Cortex of kidney (tissue), 1 donor: ENCODE data around the gene PLAAT2.
"Not testable (repeated sequence)": the region's sequence is repeated elsewhere in the genome, so short reads cannot be mapped to it uniquely, and the experiment has no call there.

ENCODE experiments used
- DNase-seq: peaks from one replicate; lab custom pipeline; 2025; lab: John Stamatoyannopoulos, UW

PLAAT2 gene

DNA sequence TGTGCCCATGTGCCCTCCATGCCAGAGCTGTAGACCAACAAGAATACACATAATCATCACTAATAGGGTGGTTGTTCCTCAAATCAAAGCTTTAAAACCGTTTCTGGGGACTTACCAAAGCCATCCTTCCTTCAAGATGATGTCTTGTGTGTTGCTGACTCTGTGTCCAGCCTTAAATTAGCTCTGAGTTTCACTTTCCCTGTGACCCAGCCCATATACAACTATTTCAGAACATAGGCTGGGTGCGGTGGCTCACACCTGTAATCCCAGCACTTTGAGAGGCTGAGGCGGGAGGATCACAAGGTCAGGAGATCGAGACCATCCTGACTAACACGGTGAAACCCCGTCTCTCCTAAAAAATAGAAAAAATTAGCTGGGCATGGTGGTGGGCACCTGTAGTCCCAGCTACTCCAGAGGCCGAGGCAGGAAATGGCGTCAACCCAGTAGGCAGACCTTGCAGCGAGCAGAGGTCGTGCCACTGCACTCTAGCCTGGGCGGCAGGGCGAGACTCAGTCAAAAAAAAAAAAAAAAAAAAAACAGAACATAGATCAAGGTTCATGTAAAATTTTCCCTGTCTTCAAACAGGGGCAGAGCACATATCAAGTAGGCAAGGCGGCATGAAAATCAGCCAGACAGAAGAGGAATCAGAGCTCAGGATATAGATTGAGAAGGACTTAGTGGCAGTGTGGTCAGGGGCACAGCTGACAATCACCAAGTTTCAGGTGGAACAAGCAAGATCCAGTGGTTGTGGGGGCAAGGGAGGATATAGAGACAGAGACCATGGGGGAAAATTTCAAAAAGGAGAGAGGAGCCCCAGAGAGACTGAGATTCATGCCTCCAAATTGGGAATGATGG lies at the start of gene PLAAT2:
Gene PLAAT2, minus strand, starts transcription at position 179 of the 855 bp plus-strand sequence. Its CDS starts 55 bp downstream, at position 124.
- DNase-seq: no peak

DNA sequence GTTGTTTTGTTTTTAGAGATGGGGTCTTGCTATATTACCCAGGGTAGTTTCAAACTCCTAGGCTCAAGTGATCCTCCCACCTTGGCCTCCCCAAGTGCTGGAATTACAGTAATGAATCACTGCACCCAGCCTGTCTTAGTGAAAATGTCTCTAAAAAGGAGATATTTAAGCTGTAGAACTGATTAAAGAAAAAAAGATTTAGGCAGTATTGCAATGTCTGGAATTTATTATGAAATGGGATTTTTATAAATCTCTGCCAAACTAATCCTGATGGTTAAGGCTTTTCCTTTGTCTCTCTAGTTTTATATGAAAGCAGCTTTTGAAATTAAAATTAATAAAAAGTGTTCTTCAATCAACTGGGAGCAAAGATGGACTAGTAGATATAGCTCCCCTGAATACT lies 49.0 kb upstream of the PLAAT2 start:
- DNase-seq: no peak

DNA sequence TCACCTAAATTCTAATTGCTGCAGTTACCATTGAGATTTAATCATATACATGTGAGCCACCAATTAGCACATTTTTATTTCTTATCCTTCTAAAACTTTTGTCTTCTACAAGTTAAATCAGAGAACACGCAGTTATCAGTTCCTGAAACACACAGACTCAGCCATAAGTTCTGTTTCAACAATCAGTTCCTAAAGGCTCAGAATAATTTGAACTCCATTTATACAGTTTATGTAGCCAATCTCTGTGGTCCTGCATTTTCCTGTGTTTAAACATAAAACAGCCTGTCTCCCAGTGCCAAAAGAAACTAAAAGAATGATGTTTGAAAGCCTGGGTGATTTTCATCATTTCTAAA lies 48.2 kb upstream of the PLAAT2 start:
- DNase-seq: no peak

DNA sequence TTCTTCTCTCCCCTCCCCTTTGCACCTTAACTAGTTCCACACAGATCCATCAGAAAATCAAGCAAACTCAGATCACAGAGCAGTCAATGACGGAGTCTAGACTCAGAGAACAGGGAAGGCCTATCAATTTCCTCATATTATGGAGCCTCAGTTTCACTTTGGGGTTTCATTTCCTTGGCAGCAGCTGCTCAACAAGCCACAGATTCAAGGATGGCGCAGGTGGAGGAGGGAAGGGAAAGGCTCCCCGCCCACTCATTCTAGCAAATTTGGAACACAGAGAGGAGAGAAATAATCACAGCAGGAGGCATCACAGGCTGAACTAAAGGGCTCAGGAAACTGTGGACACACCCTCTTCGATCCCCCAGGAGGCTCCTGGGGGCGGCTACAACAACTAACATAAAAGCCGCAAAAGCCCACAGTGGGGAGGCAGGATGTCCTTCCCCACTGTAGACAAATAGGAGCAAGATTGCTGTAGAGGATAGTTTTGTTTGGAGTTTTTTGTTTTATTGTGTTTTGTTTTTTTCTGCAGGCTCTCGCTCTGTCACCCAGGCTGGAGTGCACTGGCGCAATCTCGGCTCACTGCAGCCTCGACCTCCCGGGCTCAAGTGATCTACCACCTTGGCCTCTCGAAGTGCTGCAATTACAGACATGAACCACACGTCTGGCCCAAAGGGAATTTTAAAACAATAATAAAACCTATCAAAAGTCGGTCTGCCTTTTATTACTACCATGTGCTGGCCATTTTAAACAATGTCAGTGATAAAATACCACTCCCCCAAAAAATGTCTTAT lies 47.6 kb upstream of the PLAAT2 start:
- no peak for DNase-seq

DNA sequence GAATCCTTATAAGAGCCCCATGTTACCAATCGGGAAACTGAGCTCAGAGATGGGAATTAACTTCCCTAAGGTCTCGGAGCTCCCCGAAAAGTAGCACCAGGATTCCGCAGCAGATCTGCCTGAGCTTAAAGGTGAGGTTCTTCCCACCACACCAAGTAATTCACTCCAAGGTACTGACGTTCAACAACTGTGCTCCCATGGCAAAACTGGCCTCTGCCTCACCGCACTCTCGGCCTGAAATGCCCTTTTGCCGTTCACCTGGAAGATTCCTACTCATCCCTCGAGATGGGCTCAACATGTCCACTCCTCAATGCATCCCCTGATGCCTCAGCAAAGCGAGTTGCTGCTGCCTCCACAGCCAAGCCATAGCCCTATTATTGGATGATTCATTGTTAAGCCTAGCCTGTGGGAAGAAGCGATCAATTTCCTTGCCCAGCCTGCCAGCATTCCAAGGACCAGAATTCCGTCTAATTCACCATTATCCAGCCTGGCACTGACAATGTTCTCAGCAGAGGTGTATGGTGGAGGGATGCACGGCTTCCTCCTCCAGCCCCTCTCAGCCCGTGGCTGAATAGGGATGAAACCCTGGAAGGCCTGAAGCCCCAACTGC lies 46.9 kb upstream of the PLAAT2 start:
- DNase-seq: no peak

DNA sequence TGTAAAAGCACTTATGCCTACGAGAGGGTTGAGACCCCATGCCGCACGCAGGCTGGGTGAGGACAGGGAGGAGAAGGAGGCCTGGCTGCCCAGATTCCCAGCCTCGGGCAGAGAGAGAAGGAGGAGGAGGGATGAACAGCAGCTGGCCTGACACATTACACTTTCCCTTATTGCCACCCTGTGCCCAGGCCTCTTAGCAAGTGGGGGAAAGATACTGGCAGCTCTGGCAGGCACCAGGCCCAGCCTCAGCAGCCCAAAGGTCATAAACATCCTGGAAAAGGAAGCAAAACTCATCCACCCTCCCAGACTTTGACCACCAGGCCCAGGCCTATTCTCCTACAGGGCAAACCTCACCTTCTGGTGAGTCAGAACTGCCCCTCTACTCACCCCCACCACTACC lies 46.4 kb upstream of the PLAAT2 start:
- DNase-seq: no peak

DNA sequence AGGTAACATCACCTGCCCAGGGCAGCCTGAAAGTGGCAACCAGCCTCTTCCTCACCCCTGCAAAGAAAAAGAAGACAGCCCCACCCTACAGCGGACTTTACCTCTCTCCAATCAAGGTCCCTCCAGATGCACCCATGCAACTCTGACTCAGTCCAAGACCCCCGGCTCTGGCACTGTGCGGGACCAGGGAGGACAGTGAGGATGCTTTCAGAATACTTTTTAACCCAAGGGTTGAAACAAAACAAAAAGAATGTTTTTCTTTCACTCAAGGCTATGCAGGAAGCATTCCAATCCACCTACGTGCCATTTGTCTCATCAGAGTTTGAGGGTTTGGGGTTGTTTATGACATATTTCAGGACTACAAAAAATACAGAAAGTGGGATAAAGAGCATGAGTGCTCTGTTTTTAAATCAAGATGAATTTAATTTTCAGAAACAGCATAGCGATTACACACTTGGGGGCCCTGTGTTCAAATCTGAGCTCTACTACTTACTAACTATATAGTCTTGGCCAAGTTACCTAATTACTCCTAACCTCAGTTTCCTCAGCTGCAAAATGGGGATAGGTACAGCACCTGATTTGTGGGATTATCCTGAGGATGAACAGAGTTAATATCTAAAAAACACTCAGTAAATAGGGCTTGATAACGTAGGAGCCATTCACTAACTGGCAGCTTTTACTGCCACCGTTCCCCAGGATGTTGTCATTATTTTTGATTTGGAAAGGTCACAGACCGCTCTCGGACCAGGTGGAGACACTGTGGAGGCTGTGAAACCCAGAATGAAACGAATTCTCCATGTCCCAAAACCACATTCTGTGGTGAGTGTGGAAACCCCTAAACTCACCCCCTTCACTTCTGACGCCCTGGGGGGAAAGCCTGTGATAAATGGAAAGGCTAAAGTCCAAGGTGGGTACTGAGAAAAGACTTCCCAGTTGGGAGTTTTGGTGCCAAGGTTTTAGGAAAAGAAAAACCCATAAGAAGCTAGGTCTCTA lies 45.5 kb upstream of the PLAAT2 start:
- DNase-seq: no peak

DNA sequence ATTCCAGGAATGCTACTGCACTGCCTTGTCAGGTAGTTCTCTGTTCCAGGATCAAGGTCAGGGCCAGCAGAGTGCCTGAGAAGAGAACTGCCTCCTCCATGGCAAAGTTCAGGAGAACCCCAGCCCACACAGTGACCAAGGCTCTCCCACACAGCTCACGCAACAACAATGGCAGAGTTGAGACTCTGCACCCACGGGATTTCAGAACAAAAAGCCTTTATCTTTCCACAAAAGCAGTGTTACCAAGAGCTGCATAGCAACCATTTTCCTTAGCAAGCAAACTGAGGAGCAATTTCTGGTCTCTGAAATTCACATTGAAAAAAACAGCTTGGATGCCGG lies 40.0 kb upstream of the PLAAT2 start:
- no peak for DNase-seq

DNA sequence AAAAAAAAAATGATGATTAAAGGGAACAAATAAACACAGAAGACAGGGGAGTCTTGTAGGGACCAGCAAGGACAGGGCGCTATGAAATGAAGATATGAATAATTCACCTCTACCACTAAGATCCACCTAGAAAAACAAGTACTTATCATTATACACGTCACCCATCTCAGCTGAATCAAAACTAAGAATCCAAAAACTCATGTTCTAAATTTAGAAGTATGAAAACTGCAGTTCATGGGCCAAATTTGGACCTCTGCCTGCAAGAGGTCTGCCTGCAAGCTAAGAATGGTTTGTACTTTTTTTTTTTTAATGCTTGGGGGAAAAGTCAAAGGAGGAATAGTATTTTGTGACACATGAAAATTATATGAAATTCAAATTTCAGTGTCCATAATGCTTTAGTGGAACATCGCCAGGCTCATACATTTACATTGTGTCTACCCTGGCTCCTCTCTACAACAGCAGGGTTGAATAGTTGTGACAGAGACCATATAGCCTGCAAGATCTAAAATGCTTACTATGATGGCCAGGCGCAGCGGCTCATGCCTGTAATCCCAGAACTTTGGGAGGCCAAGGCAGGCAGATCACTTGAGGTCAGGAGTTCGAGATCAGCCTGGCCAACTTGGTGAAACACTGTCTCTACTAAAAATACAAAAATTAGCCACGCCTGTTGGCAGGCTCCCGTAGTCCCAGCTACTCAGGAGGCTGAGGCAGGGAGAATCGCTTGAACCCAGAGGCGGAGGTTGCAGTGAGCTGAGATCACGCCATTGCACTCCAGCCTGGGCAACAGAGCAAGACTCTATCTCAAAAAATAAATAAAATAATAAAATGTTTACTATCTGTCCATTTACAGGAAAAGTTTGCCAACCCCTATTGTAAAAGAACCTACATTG lies 39.4 kb upstream of the PLAAT2 start:
- not testable (repeated sequence) for DNase-seq

DNA sequence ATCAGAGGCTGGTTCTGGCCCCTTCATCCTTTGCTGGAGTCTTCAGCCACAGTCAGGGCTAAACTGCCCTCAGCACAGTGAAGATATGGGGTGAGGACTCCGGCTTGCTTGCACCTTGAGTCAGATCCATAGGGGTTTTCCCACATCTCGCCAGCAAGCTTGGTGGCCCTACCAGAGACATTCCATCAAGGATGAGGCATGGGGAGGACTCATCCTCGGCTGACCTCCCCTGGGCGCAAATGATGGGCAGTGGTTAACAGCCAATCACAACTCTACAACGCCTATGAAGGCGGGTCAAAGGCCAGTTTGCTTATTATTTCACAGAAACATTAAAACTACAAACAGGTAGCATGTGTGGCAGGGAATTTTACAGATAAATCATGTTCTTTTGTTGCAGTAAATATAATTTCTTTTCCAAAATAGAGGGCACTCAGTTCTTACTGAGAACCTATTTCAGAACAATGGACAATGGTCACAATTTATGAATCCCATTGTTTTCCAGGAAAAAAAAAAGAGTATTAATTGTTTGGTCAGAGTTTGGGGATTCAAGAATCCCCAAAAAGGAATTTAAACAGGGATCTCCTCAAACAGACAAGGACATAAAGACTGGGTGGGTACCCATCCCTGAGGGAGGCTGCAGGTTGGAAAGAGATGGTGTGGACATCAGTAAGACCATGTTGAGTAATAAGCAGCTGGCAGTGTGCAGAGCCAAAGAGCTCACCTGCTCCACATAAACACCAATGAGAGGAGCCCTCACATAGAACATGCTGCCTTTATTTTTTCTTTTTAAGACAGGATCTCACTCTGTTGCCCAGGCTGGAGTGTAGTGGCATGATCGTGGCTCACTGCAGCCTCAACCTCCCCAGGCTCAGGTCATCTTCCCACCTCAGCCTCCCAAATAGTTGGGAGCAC lies 36.3 kb upstream of the PLAAT2 start:
- DNase-seq: no peak

DNA sequence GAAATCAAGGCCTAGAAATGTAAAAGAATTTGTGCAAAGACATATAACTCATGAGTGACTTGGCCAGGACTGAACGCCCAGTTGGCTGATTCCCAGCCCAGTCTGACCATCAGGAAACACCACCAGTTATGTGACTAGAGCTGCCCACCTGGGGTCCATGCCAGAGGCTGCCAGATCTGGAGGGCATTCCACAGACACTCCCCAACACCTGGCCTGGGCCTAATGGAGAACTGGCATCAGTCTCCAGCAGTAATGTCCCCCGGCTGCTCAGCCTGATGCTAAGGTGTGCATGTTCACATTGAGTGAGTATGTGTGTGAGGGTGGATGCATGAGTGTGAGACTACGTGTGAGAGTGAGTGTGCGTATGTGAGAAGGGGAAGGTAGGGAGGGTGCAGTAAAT lies 35.4 kb upstream of the PLAAT2 start:
- no peak for DNase-seq

DNA sequence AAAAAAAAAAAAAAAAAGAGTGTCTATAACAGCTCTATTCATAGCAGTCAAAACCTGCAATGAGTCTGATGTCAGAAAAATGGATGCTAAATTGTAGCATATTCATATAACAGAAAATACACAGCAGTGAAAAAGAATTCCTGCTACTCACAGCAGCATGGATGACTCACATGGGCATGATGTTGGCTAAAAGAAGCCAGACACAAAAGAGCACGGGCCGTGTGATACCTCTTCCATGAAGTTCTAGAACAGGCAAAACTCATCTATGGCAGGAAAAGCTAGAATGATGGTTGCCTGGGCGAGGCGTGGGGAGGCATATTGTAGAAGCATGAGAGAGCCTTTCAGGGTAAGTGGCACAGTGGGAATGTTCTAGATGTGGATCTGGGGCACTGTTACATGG lies 32.1 kb upstream of the PLAAT2 start:
- no peak for DNase-seq

DNA sequence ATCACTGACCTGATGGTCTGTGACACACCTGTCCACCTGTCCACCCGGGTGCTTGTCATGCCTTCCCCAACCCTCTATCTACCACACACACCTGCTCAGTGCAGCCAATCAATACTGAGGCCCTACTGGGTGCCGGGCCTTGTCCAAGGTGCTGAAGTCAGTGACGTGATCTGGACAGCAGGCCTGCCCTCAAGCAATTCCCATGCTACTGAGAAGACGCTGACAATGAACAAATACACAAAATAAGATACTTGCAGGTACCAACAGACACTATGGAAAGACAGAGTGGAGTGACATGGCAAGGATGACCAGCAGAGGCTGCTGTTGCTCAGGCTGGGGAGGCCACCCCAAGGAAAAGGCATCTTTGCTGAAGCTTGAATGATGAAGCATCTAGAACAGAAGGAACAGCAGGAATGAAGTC lies 29.8 kb upstream of the PLAAT2 start:
- DNase-seq: no peak

DNA sequence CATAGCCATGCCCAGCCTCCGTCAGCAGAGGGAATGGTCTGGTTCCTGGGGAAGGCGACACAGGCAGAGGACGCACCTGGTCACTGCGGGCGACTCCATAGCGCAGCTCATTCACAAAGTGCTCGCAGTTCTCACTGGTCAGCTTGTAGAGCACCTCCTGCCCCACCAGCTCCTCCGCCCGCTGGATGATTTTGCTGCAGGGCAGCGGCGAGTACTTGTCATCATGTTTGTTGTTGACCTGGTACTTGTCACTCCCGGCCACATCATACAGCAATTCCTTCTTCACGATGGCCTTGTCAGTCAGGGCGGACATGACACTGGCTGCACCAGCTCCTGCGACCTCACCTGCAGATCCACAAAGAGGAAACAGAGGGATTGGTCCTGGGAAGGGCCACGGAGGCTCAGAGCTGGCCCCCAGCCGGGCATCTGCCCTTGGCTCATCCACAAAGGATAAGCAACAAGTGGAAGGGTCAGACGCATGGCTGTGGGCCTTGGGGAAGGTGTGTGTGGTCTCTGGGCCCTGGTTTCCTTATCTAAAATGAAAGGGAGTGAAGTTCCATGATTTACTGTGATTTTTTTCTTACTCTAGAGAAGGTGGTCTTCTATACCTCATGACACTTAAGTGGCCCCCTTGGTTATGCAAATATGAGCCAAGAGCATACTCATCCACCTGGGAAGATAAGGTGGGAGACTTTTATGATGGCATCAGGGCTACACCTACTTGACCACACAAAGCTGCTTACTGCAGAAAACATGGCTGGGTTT lies 27.0 kb upstream of the PLAAT2 start:
- DNase-seq: no peak

DNA sequence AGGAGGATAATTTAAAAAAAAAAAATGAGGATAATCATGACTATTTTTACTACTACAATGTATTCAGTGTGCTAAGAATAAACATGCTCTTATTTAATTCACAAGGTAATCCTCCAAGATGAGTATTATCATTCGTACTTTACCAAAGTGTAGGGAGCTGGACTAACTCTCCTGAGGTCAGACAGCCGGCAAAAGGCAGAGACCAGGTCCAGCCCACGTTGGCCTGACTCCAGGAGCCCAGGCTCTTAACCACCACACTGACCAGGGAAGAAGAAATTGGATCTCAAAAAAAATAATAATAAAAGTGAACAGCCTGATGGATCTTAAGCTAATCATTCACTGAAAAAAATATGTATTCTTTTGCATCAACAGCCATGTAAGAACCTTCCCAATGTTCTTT lies 25.8 kb upstream of the PLAAT2 start:
- no peak for DNase-seq

DNA sequence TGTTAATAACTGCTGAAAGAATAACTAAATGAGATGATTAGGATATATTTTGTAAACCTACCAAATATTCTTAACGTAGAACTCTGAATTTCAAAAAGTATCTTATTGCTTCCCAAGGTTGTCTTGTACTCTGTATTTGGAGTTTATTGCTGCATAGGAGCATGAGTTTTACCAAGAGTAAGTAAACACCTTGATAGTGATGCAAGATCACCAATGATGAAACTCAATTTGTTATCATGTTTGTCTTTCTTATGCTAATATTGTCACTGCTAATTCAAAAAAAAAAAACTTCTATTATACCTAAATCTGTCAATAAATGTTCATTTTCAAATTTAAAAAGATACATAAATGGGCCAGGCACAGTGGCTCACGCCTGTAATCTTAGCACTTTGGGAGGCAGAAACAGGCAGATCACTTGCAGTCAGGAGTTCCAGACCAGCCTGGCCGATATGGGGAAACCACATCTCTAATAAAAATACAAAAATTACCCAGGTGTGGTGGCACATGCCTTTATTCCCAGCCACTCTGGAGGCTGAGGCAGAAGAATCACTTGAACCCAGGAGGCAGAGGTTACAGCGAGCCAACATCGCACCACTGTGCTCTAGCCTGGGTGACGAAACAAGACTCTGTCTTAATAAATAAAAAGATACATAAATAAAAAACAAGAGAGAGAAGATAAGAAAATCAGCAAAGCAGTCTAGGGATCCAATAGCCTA lies 23.4 kb upstream of the PLAAT2 start:
- no peak for DNase-seq

DNA sequence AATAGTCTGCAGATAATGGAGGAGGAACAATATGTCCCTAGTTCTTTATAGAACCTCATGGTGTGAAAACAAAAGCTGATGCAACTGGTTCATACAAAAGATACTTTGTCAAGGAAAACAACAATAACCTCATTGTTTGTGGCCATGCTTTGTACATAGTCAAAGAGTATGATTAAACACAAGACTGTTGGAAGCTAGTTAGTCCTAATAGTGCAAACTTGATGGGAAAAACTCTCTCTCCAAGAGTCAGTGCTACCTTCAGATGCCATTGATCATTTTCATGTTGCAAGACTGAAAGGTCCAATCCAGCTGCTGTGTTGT lies 20.1 kb upstream of the PLAAT2 start:
- no peak for DNase-seq

DNA sequence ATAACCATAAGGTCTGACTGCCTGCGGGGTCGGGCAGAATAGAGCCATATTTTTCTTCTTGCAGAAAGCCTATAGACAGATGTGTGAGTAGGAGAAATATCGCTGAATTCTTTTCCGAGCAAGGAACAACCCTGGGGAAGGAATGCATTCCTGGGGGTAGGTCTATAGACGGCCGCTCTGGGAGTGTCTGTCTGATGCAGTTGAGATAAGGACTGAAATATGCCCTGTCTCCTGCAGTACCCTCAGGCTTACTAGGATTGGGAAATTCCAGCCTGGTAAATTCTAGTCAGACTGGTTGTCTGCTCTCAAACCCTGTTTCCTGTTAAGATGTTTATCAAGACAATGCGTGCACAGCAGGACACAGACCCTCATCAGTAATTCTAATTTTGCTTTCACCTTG lies 18.0 kb upstream of the PLAAT2 start:
- DNase-seq: not testable (repeated sequence)
